Glutamatergic neuron (in vitro differentiated cells): Measurements from ENCODE around the gene SMIM12. TPM values are rescaled to one million over a fixed set of nuclear protein-coding genes. Genes with fewer than 3 reads are reported as not detected.

Experiments used
- DNase-seq: peaks from one replicate; pipeline ENCODE4 v3.0.0; 2022
- H3K27ac Mint-ChIP-seq: one replicate; pipeline ENCODE4 v1.8.0; 2020; ENCODE audit warnings: mild to moderate bottlenecking, mixed read lengths, inconsistent platforms; ENCODE audit not compliant: unreplicated experiment
- H3K27me3 Mint-ChIP-seq: one replicate; pipeline ENCODE4 v1.8.0; 2020; ENCODE audit warnings: mild to moderate bottlenecking, moderate library complexity, mixed read lengths, inconsistent platforms; ENCODE audit not compliant: unreplicated experiment
- H3K36me3 Mint-ChIP-seq: one replicate; pipeline ENCODE4 v1.8.0; 2020; ENCODE audit warnings: mild to moderate bottlenecking, mixed read lengths, inconsistent platforms; ENCODE audit not compliant: unreplicated experiment
- H3K4me1 Mint-ChIP-seq: one replicate; pipeline ENCODE4 v1.8.0; 2020; ENCODE audit warnings: mild to moderate bottlenecking, low read depth, mixed read lengths, inconsistent platforms; ENCODE audit not compliant: unreplicated experiment
- H3K4me3 Mint-ChIP-seq: one replicate; pipeline ENCODE4 v1.8.0; 2020; ENCODE audit warnings: mild to moderate bottlenecking, mixed read lengths, inconsistent platforms; ENCODE audit not compliant: unreplicated experiment
- H3K9me3 Mint-ChIP-seq: one replicate; pipeline ENCODE4 v1.8.0; 2020; ENCODE audit warnings: mild to moderate bottlenecking, moderate library complexity, mixed read lengths, inconsistent platforms; ENCODE audit not compliant: unreplicated experiment
- total RNA-seq: library from RNA; stranded (reverse); fragmentation: NEBNext Ultra II Directional; extraction: Animal tissue kit (Norgen Biotek cat#: 25700); gene quantifications from one replicate; pipeline ENCODE4 v1.2.1, GENCODE V29; 2021; ENCODE audit not compliant: unreplicated experiment
- TF ChIP-seq, protein P1 (sequence below): fragments of 200-600 bp; sonication (generic); IDR thresholded peaks from one replicate; pipeline ENCODE4 v1.5.0; 2021; ENCODE audit not compliant: partially characterized antibody, unreplicated experiment

The SMIM12 gene
- total RNA-seq, 1 donor from 2014 or later, result 59.9 TPM

GRCh38 chr1:34845131-34845901 is 14.2 kb downstream of the SMIM12 start:
- peaks cover 15% of the 10 kb centered on the region for H3K4me1 Mint-ChIP-seq
- peaks cover 13% of the 10 kb centered on the region for H3K36me3 Mint-ChIP-seq
- H3K27ac Mint-ChIP-seq, result no peak overlapping the region
- no peak for DNase-seq
- no peak overlapping the region for H3K4me3 Mint-ChIP-seq
- TF ChIP-seq, protein P1, sequence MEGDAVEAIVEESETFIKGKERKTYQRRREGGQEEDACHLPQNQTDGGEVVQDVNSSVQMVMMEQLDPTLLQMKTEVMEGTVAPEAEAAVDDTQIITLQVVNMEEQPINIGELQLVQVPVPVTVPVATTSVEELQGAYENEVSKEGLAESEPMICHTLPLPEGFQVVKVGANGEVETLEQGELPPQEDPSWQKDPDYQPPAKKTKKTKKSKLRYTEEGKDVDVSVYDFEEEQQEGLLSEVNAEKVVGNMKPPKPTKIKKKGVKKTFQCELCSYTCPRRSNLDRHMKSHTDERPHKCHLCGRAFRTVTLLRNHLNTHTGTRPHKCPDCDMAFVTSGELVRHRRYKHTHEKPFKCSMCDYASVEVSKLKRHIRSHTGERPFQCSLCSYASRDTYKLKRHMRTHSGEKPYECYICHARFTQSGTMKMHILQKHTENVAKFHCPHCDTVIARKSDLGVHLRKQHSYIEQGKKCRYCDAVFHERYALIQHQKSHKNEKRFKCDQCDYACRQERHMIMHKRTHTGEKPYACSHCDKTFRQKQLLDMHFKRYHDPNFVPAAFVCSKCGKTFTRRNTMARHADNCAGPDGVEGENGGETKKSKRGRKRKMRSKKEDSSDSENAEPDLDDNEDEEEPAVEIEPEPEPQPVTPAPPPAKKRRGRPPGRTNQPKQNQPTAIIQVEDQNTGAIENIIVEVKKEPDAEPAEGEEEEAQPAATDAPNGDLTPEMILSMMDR, result no peak
- peaks cover 2% of the 10 kb centered on the region for H3K9me3 Mint-ChIP-seq
- H3K27me3 Mint-ChIP-seq, result peaks cover 2% of the 10 kb centered on the region

GRCh38 chr1:34844252-34844634 is 15.3 kb downstream of the SMIM12 start:
- H3K4me1 Mint-ChIP-seq, result peaks cover 14% of the 10 kb centered on the region
- TF ChIP-seq, protein P1, result no peak
- H3K9me3 Mint-ChIP-seq, result peaks cover 2% of the 10 kb centered on the region
- peaks cover 2% of the 10 kb centered on the region for H3K27me3 Mint-ChIP-seq
- H3K4me3 Mint-ChIP-seq, result no peak overlapping the region
- peaks cover 11% of the 10 kb centered on the region for H3K36me3 Mint-ChIP-seq
- DNase-seq, result no peak
- no peak overlapping the region for H3K27ac Mint-ChIP-seq

DNA sequence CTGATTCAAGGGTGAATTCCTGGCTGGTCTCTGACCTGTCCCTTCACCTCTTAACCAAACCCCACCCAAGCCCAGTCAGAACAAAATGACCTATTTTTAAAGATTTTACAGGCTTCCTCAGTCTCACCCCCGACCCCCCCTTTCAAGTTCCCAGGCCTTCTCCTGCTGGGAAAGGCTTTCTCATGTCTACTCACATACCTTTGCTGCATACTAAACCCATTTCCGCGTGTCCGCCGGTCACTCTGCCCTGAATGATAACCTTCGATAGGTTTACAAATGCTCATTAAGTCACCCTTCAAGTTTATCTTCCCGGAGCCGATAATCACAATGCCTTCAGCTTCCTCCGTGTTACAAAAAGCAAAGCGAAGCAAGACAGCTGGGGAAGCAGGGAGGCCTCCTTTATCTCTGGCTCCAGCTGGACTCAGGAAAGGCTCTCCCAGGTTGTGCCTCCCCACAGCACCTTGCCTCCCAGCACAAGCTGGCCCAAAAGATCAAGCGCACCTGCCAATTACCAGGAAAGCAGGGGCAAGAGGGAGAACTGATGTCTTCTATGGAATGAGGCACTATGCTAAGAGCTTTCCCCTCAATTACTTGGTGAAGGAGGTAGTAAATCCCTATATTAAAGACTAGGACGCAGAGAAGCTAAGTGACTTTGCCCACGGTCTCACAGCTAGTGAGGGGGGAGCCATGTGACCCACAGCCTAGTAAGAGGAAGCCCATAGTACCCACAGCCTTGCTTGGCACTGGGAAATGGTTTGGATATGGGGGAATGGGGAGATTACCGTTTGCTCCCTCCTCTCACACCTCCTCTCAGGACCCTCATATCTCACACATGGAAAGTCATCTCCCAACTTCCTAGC is 15.9 kb downstream of the SMIM12 start:
- Mint-ChIP-seq H3K36me3 (peaks cover 7% of the 10 kb centered on the region), H3K4me3 (no peak overlapping the region), H3K27me3 (peaks cover 2% of the 10 kb centered on the region), H3K27ac (no peak overlapping the region), H3K9me3 (peaks cover under 1% of the 10 kb centered on the region), H3K4me1 (peaks cover 13% of the 10 kb centered on the region)
- no peak for DNase-seq
- TF ChIP-seq, protein P1, result no peak

GRCh38 chr1:34842952-34843371 is 16.6 kb downstream of the SMIM12 start:
- H3K27me3 Mint-ChIP-seq, result peaks cover 2% of the 10 kb centered on the region
- no peaks in the 10 kb centered on the region for H3K36me3 Mint-ChIP-seq
- H3K27ac Mint-ChIP-seq, result no peak overlapping the region
- no peak overlapping the region for H3K4me3 Mint-ChIP-seq
- peaks cover 11% of the 10 kb centered on the region for H3K4me1 Mint-ChIP-seq
- DNase-seq, result no peak
- no peaks in the 10 kb centered on the region for H3K9me3 Mint-ChIP-seq
- TF ChIP-seq, protein P1, result no peak
